ENCODE data around the gene WDR3.
"Not testable (repeated sequence)": the region's sequence is repeated elsewhere in the genome, so short reads cannot be mapped to it uniquely, and the experiment has no call there.

Gene WDR3

DNA sequence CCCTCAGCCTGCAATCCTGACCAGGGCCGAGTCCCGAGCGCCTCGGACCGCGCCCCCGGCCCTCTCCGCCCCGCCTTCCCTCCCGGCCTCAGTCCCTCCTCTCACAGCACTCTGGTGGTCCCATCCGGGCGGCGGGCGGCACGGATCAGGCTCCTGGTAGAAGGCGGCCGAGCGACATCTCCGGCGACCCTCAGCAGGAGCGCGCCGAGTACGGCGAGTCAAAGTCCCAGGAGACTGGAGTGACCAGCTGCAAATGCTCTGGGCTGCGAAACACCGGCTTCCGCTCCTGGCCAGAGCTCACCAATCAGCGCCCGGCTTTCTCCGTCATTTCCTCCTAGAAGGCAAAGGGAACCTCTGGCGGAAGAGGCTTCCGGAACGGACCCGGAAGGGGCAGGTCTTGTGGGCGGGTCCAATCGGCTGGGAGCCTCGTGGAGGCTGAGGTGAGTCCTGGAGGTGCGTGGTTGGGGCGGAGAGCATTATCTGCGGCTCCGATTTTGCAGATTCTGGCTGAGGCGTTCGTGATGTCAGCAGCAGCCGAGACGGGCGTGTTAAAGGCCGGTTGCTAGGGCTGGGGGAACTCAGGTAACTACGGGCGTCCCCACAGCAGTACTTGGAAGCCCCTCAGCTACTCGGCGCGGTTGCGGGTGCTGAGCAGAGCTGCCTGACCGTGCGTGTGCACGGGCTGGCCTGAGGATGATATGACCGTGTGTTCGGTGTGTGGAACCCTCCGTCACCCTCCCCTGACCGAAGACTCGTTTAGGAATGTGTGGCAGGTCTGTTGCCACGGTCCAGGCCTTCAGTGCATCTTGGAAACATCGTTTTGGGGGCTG lies at the start of gene WDR3, which contains the start of gene GDAP2:
TSS of gene WDR3 (plus strand) at position 397 of the 830 bp plus-strand sequence. CDS start 3,581 bp downstream, outside the sequence.
TSS of gene GDAP2 (minus strand) at position 279 of the 830 bp plus-strand sequence. CDS start 9,264 bp downstream, outside the sequence.
- DNase-seq, result peak; percentile 95

DNA sequence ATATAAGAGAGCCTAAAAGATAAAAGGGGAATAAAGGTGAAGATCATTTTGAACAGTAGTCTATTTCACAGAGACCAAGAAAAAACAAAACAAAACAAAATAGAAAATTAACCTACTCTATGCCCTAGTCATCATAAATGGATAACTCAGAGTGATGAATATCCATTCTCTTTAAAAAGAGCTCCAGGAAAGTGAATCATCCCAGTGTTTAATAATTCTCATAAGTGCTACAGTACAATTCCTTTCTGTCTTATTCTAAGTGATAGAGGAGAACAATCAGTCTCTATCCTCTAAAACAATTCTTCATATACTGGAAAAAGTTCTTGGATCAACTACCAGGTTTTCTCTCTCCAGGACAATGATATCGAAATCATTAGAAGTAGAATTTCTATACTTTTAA lies 45.9 kb upstream of the WDR3 start:
- no peak for DNase-seq

DNA sequence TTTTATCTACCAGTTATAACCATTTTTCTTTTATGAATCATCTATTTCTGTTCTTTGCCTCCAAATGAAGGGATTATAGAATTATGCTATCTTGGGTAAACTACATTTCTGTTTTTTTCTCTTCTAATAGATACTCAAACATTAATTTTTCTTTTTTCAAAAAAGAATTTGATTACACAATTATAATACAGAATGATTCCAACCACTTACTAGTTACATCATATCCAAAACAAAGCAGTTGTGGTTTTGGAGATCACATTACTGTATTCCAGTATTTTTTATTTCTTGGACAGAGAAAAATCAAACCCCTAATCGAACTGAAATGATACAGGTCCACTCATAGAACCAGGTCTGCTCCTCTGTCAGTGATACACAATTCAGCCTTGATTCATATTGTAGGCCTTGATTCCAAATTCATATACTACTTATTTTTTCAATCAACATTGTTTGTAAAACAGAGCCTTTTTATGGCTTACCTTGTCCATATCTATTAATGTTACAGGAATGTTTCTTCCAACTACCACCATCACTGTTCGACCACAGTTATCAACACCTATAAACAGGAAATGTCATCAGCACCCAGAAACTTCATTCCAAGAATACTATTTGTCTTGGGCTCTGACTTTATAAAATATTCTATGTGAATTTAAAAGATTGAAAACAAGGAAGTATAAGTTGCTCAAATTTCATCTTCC lies 43.3 kb upstream of the WDR3 start:
- no peak for DNase-seq

DNA sequence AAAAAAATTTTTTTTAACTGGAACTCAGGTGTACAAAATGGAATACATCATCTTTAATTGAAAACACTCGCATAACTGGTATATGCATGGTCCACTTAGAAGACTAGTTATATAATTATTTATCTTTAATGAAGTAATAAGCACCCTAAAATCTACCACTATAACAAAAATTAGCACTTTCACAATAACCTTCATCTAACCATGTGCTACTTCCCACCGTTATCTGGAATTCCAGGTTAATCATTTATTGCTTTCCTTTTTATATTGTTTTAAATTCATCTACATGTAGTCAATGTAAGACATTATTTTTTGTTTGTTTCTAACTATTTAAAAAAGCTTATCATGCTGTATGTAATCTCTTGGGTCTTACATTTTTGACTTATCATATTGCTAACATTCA lies 39.1 kb upstream of the WDR3 start:
- DNase-seq, result no peak

DNA sequence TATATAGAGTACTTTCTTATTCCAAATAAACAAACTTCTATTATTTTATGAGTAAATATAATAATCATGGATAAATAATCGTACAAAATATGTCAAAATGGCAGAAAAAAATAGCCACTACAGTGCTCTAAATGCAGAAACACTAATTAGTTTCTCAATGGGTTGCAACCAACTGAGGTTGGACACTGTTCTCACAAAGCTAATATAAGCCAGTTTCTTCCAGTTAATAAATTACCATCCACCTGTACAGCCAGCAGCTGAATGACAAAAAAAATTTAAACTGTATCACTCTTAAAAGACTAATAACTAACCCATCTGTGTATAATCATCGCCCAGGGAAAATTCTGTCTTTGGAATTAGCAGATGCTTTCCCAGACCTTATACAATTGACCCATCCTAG lies 37.0 kb upstream of the WDR3 start:
- no peak for DNase-seq

DNA sequence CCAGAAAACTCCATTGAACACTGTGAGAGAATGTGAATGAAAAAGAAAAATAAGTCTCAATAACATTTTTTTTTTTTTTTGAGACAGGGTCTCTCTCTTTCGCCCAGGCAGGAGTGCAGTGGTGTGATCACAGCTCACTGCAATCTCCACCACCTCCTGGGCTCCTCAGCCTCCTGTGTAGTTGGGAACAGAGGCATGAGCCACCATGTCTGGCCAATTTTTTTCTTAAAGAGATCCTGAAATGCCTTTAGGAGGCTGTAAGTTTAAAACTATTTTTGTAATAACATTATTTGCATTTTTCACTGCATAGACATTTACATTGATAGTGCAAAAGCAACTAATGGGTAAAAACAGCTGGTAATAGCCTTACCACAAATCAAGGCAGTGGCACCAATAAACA lies 35.5 kb upstream of the WDR3 start:
- no peak for DNase-seq

DNA sequence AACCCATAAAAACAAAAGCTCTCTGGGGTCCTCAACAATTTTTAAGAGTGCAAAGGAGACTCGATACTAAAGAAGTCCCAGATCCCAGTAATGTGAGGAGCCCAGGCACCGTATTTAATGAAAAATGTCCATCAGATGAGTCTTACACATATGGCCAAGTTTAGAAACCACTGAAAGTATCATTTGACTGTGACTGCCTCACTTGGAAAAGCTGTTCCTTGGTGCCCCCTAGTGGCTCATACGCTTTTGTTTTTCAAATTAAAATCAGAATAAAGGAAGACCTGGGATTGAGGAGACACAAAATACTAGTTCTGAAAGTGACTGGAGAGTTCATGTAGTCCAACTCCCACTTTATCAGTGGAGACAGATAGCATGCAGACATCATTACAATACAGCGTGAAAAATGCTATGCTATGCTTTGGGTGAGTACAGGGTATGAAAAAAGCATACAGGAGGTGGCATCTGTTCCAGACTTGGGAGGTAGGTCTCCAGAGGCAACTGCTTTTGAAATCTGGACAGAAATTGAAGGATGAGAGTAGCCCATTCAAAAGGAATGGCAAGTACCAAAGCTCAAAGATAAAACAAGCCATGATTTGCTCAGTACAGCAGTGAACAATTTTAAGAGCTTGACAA lies 33.9 kb upstream of the WDR3 start:
- peak; percentile 44 to 46 for DNase-seq

DNA sequence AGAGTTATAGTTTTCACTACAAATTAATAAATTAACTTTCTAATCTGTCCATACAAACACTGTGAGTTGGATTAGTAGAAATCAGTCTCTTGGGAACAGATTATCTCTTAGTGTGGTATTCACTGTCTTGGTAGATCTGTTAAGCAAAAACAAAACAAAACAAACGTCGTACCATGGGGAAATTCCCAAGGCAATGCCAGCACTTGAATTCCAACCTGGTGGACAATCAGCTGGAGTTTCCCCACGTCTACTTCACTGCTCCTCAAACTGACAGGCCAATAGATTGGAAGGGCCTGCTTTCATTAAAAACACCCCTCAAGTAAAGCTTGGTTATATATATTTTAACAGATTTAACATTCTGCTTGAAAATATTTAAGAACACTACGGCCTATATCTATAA lies 32.0 kb upstream of the WDR3 start:
- no peak for DNase-seq

DNA sequence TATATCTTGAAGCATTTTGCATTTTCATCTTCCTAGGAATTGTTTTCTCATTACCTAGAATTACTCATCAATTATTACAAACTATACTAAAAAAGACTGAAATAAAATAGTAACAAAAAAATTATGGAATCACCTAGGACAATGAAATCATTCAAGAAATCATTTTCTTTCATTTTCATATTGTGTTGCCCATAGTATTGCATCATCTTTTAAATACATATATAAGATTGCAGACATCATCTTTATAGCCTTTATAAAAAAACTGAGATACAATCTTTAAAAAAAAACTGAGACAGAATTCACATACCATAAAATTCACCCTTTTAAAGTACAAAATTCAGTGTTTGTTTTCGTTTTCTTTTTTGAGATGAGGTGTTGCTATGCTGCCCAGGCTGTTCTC lies 29.7 kb upstream of the WDR3 start:
- no peak for DNase-seq

DNA sequence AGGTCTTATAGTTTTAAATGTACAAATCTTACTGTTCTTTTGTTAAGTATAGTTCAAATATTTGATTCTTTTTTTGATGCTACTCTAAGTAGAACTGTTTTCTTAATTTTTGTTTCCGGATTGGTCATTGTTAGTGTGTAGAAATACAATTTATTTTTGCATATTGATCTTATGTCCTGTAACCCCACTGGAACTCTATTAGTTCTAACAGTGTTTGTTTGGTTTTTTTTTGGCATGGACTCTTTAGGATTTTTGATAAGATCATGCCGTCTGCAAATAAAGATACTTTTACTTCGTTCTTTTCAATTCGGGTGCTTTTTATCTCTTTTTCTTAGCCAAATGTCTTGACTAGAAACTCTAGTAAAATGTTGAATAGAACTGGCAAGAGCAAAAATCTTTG lies 26.6 kb upstream of the WDR3 start:
- no peak for DNase-seq

DNA sequence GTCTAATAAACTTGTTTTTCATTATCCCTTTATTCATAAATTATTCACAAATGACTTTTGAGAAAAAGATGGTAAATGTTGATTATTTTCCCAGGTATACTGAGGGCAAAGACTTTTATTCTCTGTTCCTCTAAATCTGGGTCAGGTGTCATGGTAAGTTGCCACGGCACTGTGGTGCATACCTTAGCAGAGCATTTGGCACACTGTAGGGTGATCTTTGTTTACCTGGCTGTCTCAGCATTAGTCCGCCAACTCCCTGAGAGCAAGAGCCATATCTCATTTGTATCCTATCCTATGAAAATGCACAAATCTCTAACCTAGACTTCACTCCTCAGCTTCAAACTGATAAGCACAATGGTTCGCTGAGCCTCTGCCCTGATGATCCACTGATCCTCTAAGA lies 25.1 kb upstream of the WDR3 start:
- no peak for DNase-seq

DNA sequence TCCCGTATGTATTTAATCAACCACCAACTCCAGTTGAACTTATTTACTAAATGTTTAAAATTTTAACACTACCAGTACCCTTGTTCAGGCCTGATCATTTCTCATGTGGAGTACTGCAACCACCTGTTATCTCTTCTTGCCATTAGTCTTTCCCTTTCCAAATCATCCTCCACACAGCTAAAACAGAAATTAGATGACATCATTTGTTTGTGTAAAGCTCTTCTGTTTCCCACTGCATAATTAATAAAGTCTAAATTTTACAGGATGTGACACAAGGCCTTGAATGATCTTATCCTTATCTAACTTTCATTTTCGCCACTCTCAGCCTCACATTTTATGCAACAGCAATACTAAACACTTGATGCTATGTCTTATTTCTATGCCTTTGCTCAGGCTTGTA lies 24.5 kb upstream of the WDR3 start:
- DNase-seq, result no peak

DNA sequence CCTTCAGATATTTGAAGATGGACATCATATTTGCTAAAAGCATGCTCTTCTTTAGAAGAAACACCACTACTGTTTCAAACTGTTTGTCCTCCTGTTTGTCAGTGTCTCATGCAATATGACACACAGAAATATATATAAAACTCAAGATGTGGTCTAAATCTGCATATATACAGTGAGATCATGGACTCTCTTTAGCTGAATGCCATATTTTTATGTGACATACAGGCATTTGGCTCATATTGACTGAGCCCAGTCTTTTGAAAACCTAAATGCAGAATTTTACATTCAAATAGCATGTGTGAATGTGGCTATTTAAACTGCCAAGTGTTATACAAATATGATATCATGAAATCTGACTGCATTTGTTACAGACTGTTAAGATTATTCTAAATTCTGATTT lies 18.5 kb upstream of the WDR3 start:
- DNase-seq, result no peak

DNA sequence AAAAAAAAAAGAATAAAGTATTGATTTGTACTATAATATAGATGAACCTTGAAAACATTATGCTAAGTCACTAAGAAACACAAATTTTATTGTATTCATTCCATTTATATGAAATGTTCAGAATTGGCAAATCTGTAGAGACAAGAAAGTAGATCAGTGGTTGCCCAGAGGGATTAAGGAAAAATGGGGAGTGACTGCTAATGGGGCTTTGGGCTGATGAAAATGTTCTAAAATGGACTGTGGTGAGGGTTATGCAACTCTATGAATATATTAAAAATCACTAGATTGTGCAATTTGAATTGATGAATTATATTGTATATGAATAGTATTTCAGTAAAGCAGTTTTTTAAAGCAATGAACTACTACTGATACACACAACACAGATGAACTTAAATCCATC lies 10.2 kb upstream of the WDR3 start:
- no peak for DNase-seq

DNA sequence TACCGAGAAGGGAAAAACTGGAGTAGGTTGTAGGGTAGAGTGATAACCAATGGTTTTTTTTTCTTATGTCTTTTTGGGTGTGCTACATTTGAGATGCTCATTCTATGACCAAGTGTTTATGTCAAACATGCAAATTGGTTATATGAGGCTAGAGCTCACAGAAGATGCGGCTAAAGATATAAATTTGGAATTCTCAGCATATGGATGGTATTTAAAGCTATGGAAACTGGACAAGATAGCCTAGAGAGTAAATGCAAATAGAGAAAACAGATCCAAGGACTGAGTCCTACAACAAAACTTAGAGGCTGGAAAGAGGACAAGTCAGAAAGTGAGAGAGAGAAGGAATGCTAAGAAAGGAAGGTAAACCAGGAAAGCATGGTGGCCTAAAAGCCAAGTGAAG lies 7.5 kb upstream of the WDR3 start:
- DNase-seq, result no peak

DNA sequence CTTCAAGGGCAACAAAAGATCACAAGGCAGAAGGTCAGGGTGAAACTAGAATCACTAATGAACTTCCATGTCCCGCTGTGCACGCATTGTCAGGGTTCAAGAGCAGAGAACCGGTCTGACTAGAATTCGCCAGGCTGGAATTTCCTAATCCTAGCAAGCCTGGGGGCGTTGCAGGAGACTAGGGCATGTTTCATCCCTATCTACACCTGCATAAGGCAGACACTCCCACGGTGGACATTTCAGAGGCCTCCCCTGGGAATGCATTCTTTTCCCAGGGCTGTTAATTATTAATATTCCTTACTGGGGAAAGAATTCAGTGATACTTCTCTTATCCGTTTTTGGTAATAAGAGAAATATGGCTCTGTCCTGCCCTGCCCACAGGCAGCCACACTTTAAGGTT lies 6.8 kb upstream of the WDR3 start:
- not testable (repeated sequence) for DNase-seq

DNA sequence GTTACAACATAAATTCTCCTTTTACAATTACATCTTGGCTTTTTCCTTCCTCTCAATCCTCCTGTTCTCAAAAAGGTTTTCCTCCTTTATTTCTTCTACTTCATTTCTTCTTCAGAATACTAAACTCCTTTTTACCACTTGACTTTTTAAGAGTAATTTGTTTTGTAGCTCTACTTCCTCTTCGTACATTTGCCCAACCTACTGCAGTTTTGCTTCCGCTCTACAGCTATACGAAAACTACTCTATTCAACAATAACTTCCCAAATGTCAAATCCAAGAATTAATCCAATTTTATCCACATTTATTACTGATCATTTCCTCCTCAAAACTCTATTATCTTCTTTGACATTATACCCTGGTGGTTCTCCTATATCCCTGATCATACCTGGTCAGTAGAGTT lies 3.6 kb upstream of the WDR3 start:
- DNase-seq, result no peak

DNA sequence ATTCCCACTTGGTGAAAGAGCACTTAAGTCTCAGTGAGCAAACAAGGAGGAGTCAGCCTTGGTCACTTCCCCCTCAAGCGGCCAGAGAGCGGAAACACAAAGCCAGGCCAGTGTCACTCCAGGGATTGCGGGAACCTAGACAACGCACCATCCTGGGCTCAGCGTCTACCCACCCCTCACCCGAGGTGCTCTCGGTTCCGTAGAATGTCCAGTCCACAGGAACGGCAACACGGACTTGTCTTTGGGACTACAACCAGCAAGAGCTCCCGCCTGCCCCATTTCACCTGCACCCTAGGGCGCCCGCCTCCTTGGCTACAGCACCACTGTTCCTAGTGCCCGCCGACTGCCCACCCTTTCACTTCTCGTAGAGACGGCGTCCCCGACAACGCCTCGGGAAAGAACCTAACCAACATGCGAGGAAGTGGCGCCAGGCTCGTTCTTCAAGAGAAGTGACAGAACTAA lies 627 bp upstream of the WDR3 start:
- peak; percentile 16 to 26 for DNase-seq

DNA sequence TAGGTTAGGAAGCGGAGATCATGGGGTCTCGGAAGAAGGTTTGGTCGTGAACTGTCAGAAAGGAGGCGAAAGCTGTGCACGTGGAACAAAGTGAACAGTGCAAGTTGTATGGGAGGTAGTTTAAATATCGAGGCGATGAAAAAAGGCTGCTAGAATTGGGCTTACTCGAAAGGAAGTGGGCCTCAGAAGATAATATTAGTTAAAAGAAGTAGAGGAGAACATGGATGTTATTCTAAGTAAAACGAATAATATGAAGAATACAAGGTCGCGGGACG lies 571 bp downstream of the WDR3 start:
- peak in 1 of 2 experiments; percentile 0 for DNase-seq

DNA sequence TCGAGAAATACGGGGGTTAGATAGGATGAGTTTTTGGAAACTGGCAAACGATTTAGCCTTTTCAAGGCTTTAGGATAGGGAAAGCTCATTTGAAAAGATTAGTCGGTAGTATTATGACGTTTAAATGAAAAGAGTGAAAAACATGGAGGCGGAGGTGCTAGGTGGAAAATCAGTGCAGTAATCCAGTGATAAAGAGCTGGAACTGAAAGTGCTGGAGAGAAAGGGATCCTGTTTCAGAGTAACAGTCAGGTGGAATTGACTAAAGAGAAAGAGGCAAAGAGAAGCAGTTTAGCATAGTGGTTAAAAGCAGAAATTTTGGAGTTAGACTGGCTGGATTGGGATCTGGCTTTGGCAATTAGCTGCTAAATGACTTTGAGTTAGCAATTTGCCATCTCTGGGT lies 945 bp downstream of the WDR3 start:
- DNase-seq, result no peak

DNA sequence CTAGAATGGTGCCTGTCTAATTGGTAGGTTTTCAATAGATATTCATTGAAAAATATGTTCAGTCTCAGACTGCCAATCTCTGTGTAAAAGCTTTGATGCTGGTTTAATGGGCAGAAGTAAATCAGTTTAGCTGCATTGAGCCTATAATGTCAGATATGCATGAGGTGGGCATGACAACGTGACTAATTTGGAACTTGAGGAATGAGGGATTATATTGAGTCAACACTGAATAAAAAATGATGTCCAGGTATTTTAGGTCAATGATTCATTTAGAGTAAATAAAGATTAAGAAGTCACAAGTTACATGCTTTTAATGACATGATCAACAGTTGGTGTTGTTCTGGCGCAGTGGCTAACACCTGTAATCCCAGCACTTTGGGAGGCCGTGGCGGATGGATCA lies 3.0 kb downstream of the WDR3 start:
- DNase-seq, result no peak

DNA sequence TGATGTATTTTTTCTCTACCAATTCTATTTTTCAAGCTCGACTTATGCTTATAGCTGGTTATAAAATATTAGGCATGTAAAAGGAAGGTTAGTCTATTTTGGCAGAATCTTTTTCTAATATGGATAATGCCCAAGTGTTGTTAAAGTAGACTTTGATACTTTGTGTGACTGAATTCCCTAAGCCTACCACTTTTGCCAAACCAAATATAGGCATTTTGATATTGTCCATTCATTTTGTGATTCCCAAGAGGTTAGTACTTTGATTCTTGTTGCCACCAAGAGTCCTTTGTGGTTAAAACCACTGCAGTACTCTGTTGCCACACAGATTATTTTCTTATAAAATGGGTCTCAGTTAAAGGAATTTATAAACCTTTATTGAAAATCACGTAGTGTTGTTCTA lies 4.2 kb downstream of the WDR3 start:
- no peak for DNase-seq

DNA sequence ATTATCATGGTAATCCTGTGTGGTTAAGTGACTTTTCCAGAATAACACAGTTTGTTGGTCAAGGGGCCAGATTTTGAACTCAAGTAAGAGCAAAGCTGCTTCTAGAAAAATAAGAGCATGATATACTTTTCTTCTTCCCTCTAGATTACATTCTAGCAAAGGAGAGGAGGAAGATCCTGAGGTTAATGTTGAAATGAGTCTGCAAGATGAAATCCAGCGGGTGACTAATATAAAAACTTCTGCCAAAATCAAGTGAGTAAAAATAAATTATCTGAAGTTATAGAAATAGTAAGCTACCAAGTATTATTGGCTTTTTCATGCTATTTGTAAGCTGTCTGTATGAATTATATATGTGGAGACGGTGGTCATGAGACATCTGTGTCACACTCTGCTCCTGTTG lies 12.8 kb downstream of the WDR3 start:
- no peak for DNase-seq

DNA sequence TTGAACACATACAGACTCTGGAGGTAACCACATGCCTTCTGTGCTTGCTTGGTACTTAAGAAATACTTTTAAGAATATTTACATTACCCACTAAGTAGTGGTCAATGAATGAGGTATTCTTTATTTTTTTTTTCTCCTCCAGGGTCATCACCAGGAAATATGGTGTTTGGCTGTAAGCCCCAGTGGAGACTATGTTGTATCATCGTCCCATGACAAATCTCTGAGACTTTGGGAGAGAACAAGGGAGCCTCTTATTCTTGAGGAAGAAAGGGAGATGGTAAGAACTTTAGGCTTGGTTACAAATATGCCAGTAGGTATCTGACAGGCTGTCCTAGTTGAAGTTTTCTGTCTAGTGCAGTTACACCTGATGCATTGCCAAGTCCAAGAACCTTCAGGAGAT lies 22.8 kb downstream of the WDR3 start:
- DNase-seq, result no peak

Measured in activated CD4-positive, alpha-beta T cell treated with anti-CD3 and anti-CD28 coated beads, Interleukin-2, amount 50 U/mL, for 4 hours (primary cell).